GM18909 (cell line): ENCODE results near the gene PEDS1.
A peak's percentile ranks its signal among the peaks of the same experiment; 100 is the strongest.
"Not testable (repeated sequence)": the region's sequence is repeated elsewhere in the genome, so short reads cannot be mapped to it uniquely, and the experiment has no call there.

Experiments
- ATAC-seq: cut with Tn5 transposase; IDR thresholded peaks from one replicate; pipeline ENCODE4 v1.9.1; 2021; ENCODE audit warnings: mild to moderate bottlenecking; ENCODE audit not compliant: unreplicated experiment, poor library complexity

PEDS1 gene

GRCh38 chr20:50116368-50116999, 37.0 kb downstream of the PEDS1 start:
- ATAC-seq: no peak

DNA sequence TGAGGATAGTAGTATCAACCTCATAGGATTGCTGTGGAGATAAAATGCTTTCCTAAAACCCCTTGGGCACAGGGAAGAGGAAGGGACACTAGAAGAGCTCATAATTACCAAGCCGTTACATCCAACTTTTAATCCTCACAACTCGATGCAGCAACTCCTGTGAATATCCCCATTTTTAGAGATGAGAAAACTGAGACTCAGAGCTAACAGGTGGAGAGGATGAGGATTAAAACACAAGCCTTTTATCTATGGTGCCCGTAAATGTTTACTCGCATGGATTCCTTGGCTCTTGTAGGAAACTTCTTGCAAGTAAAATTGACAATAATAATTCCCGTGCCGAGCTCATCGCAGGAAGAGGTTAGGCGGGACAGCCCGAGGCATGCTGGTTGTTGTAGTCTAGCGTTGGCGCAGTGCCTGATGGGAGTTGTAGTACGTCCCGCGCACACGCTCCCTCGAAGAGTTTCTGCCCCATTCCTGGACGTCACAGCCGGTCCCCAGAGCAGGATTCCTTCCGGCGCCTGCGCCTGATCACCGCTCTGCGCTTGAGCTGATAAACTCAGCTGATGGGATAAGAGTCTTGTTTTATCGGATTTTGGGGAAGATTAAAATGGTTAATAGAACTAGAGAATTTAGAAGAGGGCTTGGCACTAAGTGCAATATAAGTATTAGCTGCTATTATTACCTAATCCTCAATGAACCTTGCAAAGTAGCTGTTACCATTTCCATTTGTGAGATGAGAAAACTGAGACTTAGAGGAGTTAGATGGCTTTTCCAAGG, 37.7 kb downstream of the PEDS1 start:
- peak; percentile 74 for ATAC-seq

- no peak for ATAC-seq
These were observed 38.4 kb downstream of the PEDS1 start for GRCh38 chr20:50115041-50115512.

DNA sequence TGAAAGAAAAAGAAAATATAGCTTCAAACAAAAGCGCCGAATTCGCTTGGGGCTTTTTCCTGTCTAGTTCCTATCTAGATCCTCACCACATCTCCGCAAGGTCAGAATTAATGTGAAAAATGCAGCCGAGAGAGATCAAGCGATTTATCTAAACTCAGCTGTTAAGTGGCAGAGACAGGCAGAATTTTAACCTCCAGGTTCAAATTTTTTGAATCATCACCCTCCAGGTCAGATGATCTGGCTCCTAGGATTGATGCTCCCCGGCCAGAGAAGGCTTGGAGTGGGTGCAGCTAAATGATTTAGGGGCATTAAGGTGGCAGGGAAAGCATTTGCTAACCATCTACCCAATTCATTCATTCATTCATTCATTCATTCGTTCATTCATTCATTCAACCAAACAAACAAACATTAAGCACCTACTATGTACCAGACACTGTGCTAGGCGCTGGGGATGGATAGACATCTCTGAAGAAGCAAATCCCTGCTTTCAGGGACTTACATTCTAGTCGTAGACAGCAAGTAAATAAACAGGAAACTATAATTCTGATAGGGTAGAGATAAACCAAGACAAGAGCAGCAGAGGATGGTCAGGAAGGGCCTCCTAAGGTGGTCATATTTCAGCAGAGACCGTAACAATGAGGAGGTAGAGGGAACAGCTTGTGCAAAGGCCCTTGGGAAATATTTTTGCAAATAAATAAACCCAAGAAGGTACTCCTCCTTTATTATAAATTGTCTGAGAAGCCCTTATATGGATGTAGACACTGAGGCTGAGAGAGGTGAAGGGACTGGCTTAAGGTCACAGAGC, 39.9 kb downstream of the PEDS1 start:
- no peak for ATAC-seq

DNA sequence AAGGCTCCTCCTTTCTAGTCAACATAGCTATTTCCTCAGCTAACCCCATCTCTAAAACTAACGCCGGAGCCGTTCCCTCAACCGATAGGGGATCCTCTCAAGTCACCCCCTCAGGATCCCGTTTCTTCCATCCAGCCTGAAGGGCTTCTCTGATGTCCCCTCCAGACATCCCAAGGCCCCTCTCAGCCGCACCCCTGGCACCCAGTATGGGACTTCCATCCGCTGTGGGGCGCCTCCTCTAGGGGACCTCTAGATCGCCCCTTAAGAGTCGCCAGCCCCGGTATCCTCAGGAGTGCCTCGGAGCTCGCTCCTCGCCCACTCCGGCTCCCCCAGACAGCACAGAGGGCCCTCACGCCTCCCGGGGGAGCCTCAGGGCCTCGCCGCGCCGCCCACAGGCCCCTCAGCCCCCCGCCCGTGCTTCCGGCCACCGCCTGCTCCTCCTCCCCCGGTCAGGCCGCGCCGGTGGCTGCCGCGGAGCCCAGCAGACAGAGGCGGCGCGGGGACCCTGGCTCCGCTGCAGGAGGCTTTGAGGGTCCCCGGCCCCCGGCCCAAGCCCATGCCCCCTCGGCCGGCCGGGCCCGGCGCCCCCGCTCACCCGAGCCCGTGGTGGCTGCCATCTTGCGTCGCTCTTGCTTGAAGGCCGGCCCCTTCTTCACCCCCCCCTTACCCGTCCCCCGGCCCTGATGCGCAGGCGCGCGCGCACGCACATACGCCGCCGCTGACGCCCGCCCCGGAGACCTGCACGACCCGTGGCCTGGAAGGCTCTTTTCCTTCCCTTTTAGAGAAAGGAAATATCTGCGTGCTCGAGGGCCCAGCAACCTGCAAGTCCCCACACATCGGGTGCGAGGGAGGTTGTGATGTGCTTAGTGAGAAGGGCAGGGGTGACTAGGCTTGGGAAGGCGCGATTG, 40.8 kb downstream of the PEDS1 start, which contains the start of gene UBE2V1:
Gene UBE2V1 (minus strand): TSS at position 639 of the 908 bp plus-strand sequence. CDS start 22 bp downstream, at position 617.
- peak; percentile 45 for ATAC-seq

GRCh38 chr20:50111829-50112495, 41.6 kb downstream of the PEDS1 start:
- no peak for ATAC-seq

DNA sequence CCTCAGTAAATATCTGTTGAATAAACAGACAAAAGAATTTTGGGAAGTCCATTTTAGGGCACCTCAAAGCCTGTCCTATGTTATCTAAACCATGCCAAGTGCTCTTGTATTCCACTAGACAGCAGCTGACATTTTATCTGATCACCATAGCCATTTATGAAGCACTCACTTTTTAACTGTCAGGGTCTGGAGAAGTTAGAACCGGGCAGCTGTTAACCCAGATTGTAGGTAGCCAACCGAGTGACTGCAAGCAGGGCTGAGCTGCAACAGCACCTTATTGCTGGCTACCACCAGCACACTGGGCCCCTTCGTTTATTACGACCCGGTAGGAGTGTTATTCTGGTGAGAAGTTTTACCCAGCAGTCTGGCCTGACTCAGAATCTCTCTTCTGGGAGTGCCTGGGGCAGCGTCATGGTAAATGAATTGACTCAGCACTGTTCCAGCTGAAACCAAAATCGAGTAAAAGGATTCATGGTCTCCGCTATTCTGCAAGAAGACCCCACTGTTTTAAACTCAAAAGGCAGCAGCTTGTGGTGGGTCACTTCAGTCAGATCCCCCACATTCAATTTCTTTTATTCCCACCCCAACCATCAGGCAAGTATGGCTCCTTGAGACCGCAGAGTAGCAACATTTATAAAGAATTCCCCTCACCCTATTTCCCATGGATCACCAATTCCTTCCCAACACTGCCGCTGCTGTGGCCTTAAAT, 42.2 kb downstream of the PEDS1 start:
- ATAC-seq: no peak

GRCh38 chr20:50110141-50111047, 43.1 kb downstream of the PEDS1 start:
- ATAC-seq: peak; percentile 46

- ATAC-seq: no peak
These were observed 44.8 kb downstream of the PEDS1 start for GRCh38 chr20:50108556-50109235.

DNA sequence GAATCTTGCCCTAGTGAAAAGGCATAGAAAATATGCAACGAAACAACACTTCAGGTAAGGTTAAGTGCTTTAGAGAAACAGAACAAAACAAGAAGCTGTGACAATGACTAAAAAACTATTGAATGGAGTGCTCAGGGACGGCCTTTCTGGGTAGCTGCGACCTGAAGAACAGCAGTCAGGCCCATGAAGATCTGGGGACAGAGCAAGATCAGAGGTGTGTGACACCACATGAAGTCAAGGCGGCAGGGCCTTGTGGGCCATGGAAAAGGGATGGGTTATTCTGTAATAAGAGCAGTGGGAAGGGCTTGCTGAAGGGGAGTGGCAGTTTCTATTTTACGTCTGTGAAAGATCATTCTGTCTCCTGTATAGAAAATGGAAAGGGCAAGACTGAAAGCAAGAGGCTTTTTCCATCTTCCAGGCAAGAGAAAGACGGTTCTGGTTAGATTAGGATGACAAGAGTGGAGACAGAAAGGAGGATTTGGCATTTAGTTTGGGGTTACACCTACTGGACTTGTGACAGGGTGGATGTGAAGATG, 45.7 kb downstream of the PEDS1 start:
- no peak for ATAC-seq

DNA sequence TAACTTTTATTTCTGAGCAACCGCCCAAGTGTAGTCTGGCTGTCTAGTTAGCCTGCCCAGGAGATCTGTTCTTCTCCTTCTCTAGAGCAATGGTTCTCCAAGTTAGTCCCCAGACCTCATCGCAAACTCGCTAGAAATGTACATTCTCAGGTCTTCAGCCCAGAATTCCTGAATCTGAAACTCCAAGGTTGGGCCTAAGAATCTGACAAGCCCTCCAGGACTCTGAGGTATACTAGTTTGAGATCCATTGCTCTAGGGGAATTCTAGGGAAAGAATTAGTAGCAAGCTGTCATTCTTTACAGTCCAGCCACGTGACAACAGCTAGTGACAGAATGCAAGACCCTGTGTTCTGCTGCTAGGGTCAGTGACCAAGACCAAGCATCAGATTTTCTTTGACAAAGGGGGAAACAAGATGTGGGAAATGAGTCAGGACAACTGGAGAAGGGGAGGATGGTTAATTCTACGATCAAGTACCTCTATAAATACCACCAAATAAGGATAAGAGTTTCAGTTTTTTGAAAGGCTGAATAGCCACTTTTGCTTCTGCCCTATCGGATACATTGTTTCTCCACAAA, 46.4 kb downstream of the PEDS1 start:
- no peak for ATAC-seq

DNA sequence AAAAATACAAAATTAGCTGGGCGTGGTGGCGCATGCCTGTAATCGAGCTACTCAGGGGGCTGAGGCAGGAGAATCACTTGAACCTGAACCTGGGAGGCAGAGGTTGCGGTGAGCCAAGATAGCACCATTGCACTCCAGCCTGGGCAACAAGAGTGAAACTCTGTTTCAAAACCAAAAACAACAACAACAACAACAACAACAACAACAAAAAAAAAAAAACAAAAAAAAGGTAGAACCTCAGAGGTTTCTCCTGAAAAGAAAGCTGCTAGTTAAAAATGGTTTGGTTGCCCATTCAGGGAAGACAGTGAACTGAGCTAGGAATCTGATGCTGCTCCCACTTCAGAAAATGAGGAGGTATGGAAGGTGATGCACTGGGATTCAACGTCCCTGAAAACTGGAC, 46.9 kb downstream of the PEDS1 start:
- ATAC-seq: not testable (repeated sequence)
